Measurements from ENCODE around the gene DNAH2.

Gene DNAH2

GRCh38 chr17:7797976-7798375 is 80.4 kb downstream of the DNAH2 start:
- Histone ChIP-seq H4K20me1 (ENCODE audit: insufficient read depth) (no peaks in the 10 kb centered on the region), H3K27me3 (ENCODE audit: insufficient read depth, low read depth) (no peaks in the 10 kb centered on the region), H3K9ac (no peak overlapping the region), H3K36me3 (ENCODE audit: insufficient read depth) (no peaks in the 10 kb centered on the region), H3K4me3 (IDR thresholded peaks at IDR 0.05; ENCODE audit: insufficient read depth, low read depth, low read length) (no peak overlapping the region), H3K79me2 (ENCODE audit: insufficient read depth, low read depth) (no peaks in the 10 kb centered on the region), H3K27ac (no peak overlapping the region), H3K4me1 (ENCODE audit: low read depth, poor library complexity, severe bottlenecking) (no peaks in the 10 kb centered on the region), H2AFZ (ENCODE audit: low read depth) (no peak overlapping the region), H3K4me2 (no peak overlapping the region)
- no peak for TF ChIP-seq CTCF (conservative IDR thresholded peaks at IDR 0.05; ENCODE audit: low read depth, low read length)

GRCh38 chr17:7798839-7799238 is 81.3 kb downstream of the DNAH2 start:
- no peak overlapping the region for H3K27ac ChIP-seq
- no peak overlapping the region for H3K4me2 ChIP-seq
- no peak overlapping the region for H2AFZ ChIP-seq (ENCODE audit: low read depth)
- no peaks in the 10 kb centered on the region for H3K4me1 ChIP-seq (ENCODE audit: low read depth, poor library complexity, severe bottlenecking)
- H3K36me3 ChIP-seq (ENCODE audit: insufficient read depth) = no peaks in the 10 kb centered on the region
- no peak for TF ChIP-seq CTCF (conservative IDR thresholded peaks at IDR 0.05; ENCODE audit: low read depth, low read length)
- no peaks in the 10 kb centered on the region for H4K20me1 ChIP-seq (ENCODE audit: insufficient read depth)
- H3K4me3 ChIP-seq (IDR thresholded peaks at IDR 0.05; ENCODE audit: insufficient read depth, low read depth, low read length) = no peak overlapping the region
- no peaks in the 10 kb centered on the region for H3K27me3 ChIP-seq (ENCODE audit: insufficient read depth, low read depth)
- no peak overlapping the region for H3K9ac ChIP-seq
- no peaks in the 10 kb centered on the region for H3K79me2 ChIP-seq (ENCODE audit: insufficient read depth, low read depth)

- Histone ChIP-seq H3K79me2 (ENCODE audit: insufficient read depth, low read depth) (no peaks in the 10 kb centered on the region), H3K4me1 (ENCODE audit: low read depth, poor library complexity, severe bottlenecking) (no peaks in the 10 kb centered on the region), H3K4me3 (IDR thresholded peaks at IDR 0.05; ENCODE audit: insufficient read depth, low read depth, low read length) (no peak overlapping the region), H4K20me1 (ENCODE audit: insufficient read depth) (no peaks in the 10 kb centered on the region), H3K36me3 (ENCODE audit: insufficient read depth) (no peaks in the 10 kb centered on the region), H3K27me3 (ENCODE audit: insufficient read depth, low read depth) (no peaks in the 10 kb centered on the region), H3K27ac (no peak overlapping the region), H3K4me2 (no peak overlapping the region), H2AFZ (ENCODE audit: low read depth) (no peak overlapping the region), H3K9ac (no peak overlapping the region)
- no peak for TF ChIP-seq CTCF (conservative IDR thresholded peaks at IDR 0.05; ENCODE audit: low read depth, low read length)
Measured at GRCh38 chr17:7803981-7804380, 86.4 kb downstream of the DNAH2 start.

DNA sequence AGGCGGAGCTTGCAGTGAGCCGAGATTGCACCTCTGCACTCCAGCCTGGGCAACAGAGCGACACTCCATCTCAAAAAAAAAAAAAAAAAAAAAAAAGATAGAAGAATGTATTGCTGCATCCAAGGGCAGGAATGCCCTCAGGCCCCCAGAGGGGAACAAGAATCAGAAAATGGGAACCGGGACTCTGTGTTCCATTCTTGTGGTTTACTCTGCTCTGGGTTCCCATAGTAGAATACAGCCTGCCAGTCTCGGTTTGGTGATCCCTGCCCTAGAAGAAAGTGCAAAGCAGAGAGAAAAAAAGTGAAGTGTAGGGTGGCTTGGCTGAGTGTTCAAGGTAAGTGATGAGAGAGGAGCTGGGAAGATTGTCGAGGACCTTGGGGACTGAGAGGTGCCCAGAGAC is 89.0 kb downstream of the DNAH2 start:
- Histone ChIP-seq H3K27me3 (ENCODE audit: insufficient read depth, low read depth) (no peaks in the 10 kb centered on the region), H3K4me1 (ENCODE audit: low read depth, poor library complexity, severe bottlenecking) (no peaks in the 10 kb centered on the region), H3K27ac (no peak overlapping the region), H2AFZ (ENCODE audit: low read depth) (no peak overlapping the region), H3K79me2 (ENCODE audit: insufficient read depth, low read depth) (no peaks in the 10 kb centered on the region), H3K4me2 (no peak overlapping the region), H3K9ac (no peak overlapping the region), H4K20me1 (ENCODE audit: insufficient read depth) (no peaks in the 10 kb centered on the region), H3K36me3 (ENCODE audit: insufficient read depth) (no peaks in the 10 kb centered on the region), H3K4me3 (IDR thresholded peaks at IDR 0.05; ENCODE audit: insufficient read depth, low read depth, low read length) (no peak overlapping the region)
- no peak for TF ChIP-seq CTCF (conservative IDR thresholded peaks at IDR 0.05; ENCODE audit: low read depth, low read length)

GRCh38 chr17:7807206-7807605 is 89.7 kb downstream of the DNAH2 start:
- Histone ChIP-seq H2AFZ (ENCODE audit: low read depth) (no peak overlapping the region), H3K4me3 (IDR thresholded peaks at IDR 0.05; ENCODE audit: insufficient read depth, low read depth, low read length) (no peak overlapping the region), H3K4me2 (no peak overlapping the region), H4K20me1 (ENCODE audit: insufficient read depth) (no peaks in the 10 kb centered on the region), H3K27ac (no peak overlapping the region), H3K79me2 (ENCODE audit: insufficient read depth, low read depth) (no peaks in the 10 kb centered on the region), H3K36me3 (ENCODE audit: insufficient read depth) (no peaks in the 10 kb centered on the region), H3K27me3 (ENCODE audit: insufficient read depth, low read depth) (no peaks in the 10 kb centered on the region), H3K9ac (no peak overlapping the region), H3K4me1 (ENCODE audit: low read depth, poor library complexity, severe bottlenecking) (no peaks in the 10 kb centered on the region)
- TF ChIP-seq CTCF (conservative IDR thresholded peaks at IDR 0.05; ENCODE audit: low read depth, low read length) = no peak
